Ramos (cell line): Measurements from ENCODE around the gene GAMT.

Experiments
- in situ Hi-C: fragments of 300-500 bp; cut with MboI; formaldehyde crosslinking; loops from one replicate; pipeline ENCODE4 v1.14.3; 2022; ENCODE audit warnings: low sequenced_read_pairs; ENCODE audit not compliant: unreplicated experiment

The GAMT gene

DNA sequence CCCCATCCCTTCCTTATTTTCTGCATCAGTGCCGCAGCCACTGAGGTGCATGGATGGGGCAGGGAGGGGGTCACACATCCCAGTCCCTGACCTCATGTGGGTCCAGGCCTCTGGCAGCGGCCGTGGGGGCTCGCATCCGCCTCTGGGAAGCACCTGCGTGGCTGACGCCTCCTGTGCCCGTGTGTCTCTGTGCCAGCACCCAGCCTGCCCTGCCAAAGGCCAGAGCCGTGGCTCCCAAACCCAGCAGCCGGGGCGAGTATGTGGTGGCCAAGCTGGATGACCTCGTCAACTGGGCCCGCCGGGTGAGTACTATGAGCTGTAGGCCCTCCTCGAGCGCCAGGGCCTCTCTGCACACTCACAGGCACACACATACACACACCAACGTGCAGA is 12.7 kb downstream of the GAMT start:
- in situ Hi-C loops: no loop called here

DNA sequence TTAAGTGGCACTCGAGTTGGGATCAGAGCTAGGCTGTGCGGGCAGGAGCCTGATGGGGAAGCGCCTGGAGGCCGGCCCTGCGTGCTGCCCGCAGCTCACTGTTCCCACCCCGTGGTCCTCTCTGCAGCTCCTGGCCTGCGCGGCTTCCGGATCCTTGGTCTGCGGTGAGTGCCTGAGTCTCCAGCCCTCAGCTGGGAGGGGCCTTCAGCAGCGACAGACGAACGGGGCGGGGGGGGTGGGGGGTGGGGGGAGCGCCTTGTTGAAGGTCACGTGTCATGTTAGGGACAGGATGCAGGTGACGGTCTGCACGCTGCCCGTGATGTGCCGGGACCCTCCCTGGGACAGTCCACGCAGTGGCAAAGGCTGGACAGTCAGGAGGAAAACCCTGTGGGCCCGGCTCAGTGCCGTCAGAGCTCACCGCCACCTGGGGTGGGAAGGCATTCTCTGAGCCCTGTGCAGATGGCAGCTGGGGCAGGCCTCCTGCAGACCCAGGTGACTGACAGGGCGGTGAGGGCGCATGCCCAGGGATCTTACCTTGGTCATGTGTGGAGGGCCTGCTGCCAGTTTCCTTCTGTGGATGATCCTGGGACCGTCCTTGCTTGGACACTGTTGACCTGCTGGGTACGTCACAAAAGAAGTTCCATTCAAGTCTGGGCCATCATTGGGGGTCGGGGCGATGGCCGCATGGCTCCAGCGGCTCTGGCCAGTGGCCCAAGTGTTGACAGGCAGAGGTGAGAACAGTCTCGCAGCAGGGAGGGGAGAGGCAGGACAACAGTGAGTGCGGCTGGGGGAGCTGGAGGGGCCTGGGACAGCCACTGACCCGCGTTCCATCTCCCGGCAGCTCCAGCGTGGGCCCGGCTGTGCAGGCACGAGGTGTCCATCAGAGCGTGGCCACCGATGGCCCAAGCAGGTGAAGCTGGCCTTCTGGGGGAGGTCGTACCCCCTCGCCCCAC is 13.4 kb downstream of the GAMT start:
- in situ Hi-C loops: no loop called here

DNA sequence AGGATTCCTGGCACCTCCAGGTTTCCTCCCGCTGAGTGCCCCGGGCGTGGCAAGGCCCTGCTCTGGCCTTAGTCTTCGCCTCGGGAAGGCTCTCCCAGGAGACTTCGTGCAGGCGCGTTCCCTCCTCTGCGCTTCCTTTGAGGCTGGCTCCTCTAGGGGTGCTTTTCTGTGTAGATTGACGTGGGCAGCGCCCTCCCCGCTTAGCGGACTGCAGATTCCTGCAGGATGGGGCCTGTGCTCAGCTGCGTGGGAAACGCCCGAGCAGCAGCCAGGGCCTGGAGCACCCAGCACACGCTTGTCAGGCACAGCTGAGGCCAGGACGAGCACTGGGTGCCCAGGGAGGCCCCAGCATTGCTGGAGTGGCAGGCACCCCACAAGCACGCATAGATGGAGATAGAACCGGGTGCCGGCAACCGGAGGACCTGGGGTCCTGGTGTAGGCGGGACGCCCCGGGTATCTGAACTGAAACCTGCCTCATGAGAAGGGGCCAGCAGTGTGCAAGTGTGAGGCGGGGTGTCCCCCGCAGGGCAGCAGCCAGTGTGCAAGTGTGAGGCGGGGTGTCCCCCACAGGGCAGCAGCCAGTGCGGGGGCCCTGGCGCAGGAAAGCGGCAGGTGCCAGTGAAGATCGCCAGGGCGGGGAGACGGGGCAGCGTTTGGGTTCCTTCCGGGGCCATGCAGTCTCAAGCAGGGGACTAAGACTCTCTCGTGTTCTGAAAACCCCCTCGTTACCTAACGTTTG is 14.2 kb downstream of the GAMT start:
- in situ Hi-C loops: no loop called here

- in situ Hi-C loops: no loop called here
Observed at GRCh38 chr19:1385816-1386215, 15.5 kb downstream of the GAMT start.

- in situ Hi-C loops: no loop called here
Observed at GRCh38 chr19:1384478-1385110, 16.7 kb downstream of the GAMT start.

- in situ Hi-C loops: no loop called here
Observed at GRCh38 chr19:1384085-1384462, 17.3 kb downstream of the GAMT start.

- in situ Hi-C loops: no loop called here
Observed at GRCh38 chr19:1383312-1384084, 17.8 kb downstream of the GAMT start, which contains the start of gene NDUFS7. Gene NDUFS7 (plus strand): TSS chr19:1383907. CDS start chr19:1383927, 20 bp downstream.

DNA sequence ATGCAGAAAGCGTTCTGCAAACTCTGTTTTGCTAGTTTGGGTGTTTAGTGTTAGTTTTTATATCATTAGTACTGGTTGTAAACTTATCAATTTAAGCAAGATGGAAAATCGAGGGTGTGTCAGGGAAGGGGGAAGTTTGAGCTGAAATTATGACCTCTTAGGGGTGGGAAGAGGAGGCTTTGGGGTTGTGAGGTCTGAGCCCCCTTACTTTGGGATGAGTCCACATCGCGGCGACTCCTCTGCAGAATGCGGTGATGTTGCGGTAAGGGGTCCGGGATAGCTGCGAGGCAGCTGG is 18.4 kb downstream of the GAMT start:
- in situ Hi-C loops: no loop called here

DNA sequence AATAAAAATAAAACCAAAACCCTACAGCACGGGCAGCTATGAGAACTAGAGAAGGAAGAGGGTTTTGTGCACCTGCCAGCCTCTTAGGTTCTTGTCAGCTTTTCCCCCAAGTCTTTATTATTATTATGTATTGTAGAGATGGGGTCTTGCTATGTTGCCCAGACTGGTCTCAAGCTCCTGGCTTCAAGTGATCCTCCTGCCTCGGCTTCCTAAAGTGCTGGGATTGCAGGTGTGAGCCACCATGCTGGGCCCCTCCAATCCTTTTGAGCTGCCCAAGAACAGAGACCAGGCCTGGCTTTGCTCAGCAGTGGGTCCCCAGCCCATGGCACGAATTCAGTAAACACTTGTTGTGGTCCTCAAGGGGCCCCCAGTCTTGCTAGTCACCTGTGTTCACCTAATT is 19.1 kb downstream of the GAMT start:
- in situ Hi-C loops: no loop called here

GRCh38 chr19:1379961-1380489 is 21.3 kb downstream of the GAMT start:
- in situ Hi-C loops: no loop called here

DNA sequence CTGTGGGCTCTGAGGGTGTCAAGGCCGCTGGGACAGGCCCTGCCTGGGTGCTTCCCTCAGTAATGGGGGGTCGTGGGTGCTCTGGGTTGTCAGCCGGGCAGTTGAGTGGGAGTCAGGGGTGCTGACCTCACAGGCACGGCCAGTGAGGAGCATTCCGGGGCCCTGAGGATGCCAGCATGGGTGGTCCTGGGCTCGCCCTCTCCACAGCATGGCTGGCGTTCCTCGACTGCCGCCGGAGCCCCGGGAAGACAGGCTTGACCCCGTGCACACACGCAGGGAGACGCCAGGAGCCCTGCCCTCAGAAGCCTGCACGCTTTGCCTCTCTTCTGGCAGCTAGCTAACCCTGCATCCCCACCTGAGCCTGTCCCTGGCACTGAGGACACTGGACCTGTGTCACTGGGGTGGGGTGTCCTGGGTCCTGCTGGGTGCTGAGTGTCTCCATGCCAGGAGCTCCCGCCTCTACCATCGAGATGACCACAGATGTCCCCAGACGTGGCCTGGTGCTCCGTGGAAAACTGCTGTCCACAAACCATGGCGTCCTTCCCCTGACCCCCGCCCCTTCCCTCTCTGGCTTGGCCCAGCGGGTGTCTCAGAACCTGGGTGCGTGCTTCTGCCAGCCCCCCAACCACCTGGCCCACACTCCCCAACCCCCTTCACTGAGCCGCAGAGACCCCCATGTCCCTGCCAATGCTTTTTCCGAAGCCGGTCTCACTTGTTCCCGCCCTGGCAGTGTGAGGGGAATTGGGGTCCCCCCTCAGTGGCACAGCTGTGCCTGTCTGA is 22.0 kb downstream of the GAMT start:
- in situ Hi-C loops: no loop called here

GRCh38 chr19:1377965-1378785 is 23.2 kb downstream of the GAMT start:
- in situ Hi-C loops: no loop called here

DNA sequence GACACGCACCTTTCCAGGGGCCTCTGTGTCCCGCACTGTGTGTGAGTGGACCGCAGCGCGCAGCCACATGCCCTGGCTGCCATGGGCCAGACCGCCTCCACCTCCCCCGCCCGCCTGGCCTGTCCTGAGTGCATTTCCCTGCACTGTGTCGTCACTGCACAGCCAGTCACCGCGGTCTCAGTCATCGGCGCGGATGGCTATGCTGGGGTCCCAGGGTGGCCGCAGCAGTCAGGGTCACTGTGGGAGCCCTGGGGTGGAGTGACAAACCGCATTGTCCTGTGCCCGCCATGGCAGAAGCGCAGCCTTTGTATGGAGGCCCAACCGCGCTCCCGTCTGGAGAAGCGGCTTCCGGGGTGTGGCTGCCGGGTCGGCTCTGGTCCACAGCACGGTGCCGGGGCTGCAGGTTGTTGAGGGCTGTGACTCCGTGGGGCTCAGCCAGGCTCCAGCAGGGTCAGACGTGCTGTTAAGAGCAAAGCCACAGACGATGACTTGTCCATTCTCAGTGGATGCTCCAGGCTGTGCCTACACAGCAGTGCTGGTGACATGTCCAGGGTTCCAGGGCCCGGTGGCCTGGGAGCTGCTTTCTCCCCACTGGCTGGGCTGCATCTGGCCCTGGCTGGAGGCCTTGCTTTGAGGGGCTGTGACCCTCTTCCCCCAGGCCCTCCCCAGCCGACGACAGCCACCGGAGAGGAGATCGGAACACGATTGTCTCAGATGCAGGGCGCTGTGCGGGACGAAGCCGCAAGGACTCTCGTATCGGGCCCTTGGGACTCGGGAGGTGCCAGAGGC is 24.0 kb downstream of the GAMT start:
- in situ Hi-C loops: no loop called here

DNA sequence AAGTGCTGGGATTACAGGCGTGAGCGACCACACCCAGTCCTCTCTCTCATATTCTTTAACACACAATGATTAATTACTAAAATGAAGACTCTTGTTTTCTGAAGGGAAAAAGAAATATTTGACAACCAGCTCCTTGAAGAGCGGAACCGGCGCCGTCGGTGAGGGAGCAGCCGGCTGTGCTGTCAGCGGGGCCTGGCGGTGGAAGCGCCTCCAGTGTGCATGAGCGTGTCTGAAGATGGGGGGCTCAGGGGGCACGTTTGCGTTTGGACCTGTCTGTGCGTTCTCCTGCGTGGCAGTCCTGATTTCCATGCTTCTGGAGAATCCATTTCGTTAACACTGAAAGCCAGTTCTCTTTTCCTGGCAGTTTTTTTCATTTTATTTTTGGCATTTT is 24.9 kb downstream of the GAMT start:
- in situ Hi-C loops: no loop called here

GRCh38 chr19:1374250-1374577 is 27.1 kb downstream of the GAMT start:
- in situ Hi-C loops: no loop called here

GRCh38 chr19:1373534-1374249 is 27.6 kb downstream of the GAMT start:
- in situ Hi-C loops: no loop called here

- in situ Hi-C loops: no loop called here
Observed at GRCh38 chr19:1373042-1373533, 28.3 kb downstream of the GAMT start.
